IgD-negative memory B cell (primary cell): ENCODE data around the gene UBL4B. TPM values are rescaled to one million over a fixed set of nuclear protein-coding genes. Genes with fewer than 3 reads are reported as not detected.
A peak's percentile ranks its signal among the peaks of the same experiment; 100 is the strongest.

ENCODE experiments used
- H3K27ac Mint-ChIP-seq, 3 donors: one replicate each; pipeline ENCODE4 v1.8.0; 2020 to 2022; ENCODE audit warnings: mild to moderate bottlenecking in 3 of 3, mixed read lengths in 3 of 3, moderate library complexity in 1 of 3
- H3K27me3 Mint-ChIP-seq: one replicate; pipeline ENCODE4 v1.8.0; 2021; ENCODE audit warnings: mixed read lengths
- H3K36me3 Mint-ChIP-seq: one replicate; pipeline ENCODE4 v1.8.0; 2020; ENCODE audit warnings: mild to moderate bottlenecking, mixed read lengths
- H3K4me1 Mint-ChIP-seq, 3 donors: one replicate each; pipeline ENCODE4 v1.8.0; 2020 to 2022; ENCODE audit warnings: mixed read lengths in 3 of 3, mild to moderate bottlenecking in 1 of 3
- H3K4me3 Mint-ChIP-seq, 4 donors: one replicate each; pipeline ENCODE4 v1.8.0; 2020 to 2022; ENCODE audit warnings: mild to moderate bottlenecking in 4 of 4, mixed read lengths in 4 of 4, moderate library complexity in 3 of 4
- H3K9me3 Mint-ChIP-seq, 3 donors: one replicate each; pipeline ENCODE4 v1.8.0; 2020 to 2021; ENCODE audit warnings: mixed read lengths in 3 of 3, mild to moderate bottlenecking in 1 of 3
- polyA plus RNA-seq: library from polyadenylated mRNA; unstranded; fragments of 300-500 nt; fragmentation: Illumina TruSeq; gene quantifications from one replicate; pipeline ENCODE4 v1.2.3, GENCODE V29; 2021

Gene UBL4B
- polyA plus RNA-seq, 1 donor from 2014 or later: not detected

DNA sequence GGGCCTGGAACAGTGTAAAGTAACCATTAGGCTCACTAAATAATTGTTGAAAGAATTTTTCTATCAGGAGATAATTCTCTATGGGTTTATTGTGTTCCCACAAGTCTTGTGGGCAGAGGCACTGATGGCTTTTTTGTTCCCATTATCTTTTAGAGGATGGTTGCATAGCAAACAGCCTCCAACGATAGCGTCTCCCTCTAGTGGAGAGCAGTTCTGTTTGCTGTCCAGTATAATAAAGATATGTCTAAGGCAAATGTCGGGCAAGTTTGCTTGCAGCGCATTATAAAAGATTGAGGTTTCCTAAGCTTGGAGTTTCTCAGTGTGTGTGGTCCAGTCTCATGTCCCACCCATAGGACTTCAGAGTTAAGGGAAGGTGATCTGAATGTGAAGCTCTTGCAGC is 36.7 kb downstream of the UBL4B start:
- Mint-ChIP-seq H3K4me3 (no peak overlapping the region), H3K27me3 (peaks cover 32% of the 10 kb centered on the region), H3K27ac (peak overlapping the region in 1 of 3 donors; percentile 48), H3K9me3 (peaks cover 0 to 5% (median 0%) of the 10 kb centered on the region in 3 donors), H3K4me1 (peaks cover 0 to 2% (median 2%) of the 10 kb centered on the region in 3 donors), H3K36me3 (no peaks in the 10 kb centered on the region)

DNA sequence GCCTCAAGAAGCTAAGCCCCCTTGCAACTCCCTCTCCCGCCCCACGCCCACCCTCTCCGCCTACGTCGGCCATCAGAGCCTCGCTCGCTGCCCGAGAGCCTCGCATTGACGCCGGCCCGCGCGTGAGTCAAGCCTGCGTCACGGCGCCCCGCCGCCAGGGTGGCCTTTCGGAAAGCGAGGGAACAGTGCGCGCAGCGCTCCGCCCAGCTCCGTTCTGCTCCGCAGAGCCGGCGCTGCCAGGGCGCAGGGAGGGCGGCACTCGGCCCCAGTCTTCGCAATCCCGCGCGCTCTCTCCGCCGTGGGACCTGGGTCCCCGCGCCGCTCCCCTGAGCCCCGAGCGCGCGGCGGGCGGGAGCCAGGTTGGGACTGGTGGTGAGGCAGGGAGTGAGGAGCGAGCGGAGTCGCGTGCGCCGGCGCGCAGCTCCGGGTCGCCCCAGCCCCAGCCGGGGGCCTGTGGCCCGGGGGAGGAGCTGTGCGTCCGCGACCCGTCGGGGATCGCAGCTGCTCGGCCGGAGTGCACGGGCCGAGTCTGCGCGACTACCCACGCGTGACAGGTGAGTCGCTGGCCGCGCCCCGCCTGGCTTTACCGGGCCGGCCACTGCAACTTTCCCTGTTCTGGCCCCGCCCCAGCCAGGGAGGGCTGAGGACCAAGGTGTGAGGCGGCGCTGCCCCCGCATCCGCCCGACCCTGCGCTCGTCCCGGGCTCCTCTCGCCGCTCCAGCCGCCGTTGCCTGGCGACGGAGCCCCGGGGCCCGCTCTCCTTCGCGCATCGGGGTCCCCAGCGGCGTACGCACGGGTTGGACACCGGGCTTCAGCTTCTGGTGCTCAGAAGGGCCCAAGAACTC is 38.3 kb downstream of the UBL4B start, which contains the start of gene SLC6A17:
Gene SLC6A17, plus strand, starts transcription at position 165 of the 845 bp plus-strand sequence. CDS start 16,436 bp downstream, outside the sequence.
- no peaks in the 10 kb centered on the region for H3K36me3 Mint-ChIP-seq
- peaks cover 41% of the 10 kb centered on the region for H3K27me3 Mint-ChIP-seq
- peak within 1 kb of the TSS in 2 of 4 donors; percentile 24 to 79 for H3K4me3 Mint-ChIP-seq

GRCh38 chr1:110151175-110151669 is 39.0 kb downstream of the UBL4B start:
- H3K4me3 Mint-ChIP-seq: peak overlapping the region in 2 of 4 donors; percentile 24 to 28
- H3K36me3 Mint-ChIP-seq: no peaks in the 10 kb centered on the region
- H3K9me3 Mint-ChIP-seq: no peaks in the 10 kb centered on the region
- H3K27me3 Mint-ChIP-seq: peaks cover 43% of the 10 kb centered on the region
- H3K4me1 Mint-ChIP-seq: peaks cover 0 to 2% (median 2%) of the 10 kb centered on the region in 3 donors
- H3K27ac Mint-ChIP-seq: no peak overlapping the region

More for the DNA sequence above, 38.3 kb downstream of the UBL4B start, which contains the start of gene SLC6A17:
- Mint-ChIP-seq H3K9me3 (no peaks in the 10 kb centered on the region), H3K4me1 (peaks cover 0 to 2% (median 2%) of the 10 kb centered on the region in 3 donors), H3K27ac (peak within 1 kb of the TSS in 1 of 3 donors; percentile 48)

- peaks cover 2% of the 10 kb centered on the region for H3K36me3 Mint-ChIP-seq
- peaks cover 52% of the 10 kb centered on the region for H3K27me3 Mint-ChIP-seq
- peaks cover 0 to 2% (median 2%) of the 10 kb centered on the region in 3 donors for H3K4me1 Mint-ChIP-seq
- H3K27ac Mint-ChIP-seq: peak overlapping the region in 1 of 3 donors; percentile 76
- H3K9me3 Mint-ChIP-seq: peaks cover 0 to 2% (median 0%) of the 10 kb centered on the region in 3 donors
- H3K4me3 Mint-ChIP-seq: peak overlapping the region in 1 of 4 donors; percentile 33
Measured at GRCh38 chr1:110152133-110152785, 40.0 kb downstream of the UBL4B start.

DNA sequence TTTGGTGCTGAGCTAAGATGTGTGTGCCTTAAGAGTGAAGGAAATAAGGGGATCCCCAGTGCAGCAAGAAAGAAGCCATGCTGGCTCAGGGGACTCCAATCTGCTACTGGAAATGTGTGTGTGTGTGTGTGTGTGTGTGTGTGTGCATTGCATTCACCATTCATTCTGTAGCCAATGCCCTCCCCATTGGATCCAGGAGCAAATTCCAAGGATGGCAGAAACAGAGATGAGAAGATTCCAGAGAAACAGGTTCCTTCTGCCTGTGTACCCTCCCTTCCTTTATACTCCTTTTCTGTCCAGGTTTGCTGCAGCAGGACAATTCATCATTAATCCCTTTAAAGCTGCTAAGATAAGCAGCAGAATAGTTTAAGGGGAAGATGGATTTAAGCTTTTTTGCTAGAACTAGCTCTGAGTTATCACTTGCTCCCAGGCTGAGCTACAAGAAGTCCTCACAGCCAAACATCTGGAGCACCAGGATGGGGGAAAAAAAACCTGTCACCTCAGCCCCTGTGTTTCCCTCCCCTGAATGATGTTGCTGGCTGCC is 41.2 kb downstream of the UBL4B start:
- H3K9me3 Mint-ChIP-seq: peaks cover 0 to 2% (median 2%) of the 10 kb centered on the region in 3 donors
- no peak overlapping the region for H3K4me3 Mint-ChIP-seq
- H3K36me3 Mint-ChIP-seq: peaks cover 2% of the 10 kb centered on the region
- peaks cover 0 to 2% (median 2%) of the 10 kb centered on the region in 3 donors for H3K4me1 Mint-ChIP-seq
- H3K27me3 Mint-ChIP-seq: peaks cover 55% of the 10 kb centered on the region
- H3K27ac Mint-ChIP-seq: no peak overlapping the region

GRCh38 chr1:110155878-110156522 is 43.8 kb downstream of the UBL4B start:
- Mint-ChIP-seq H3K27me3 (peaks cover 46% of the 10 kb centered on the region), H3K27ac (no peak overlapping the region), H3K4me3 (no peak overlapping the region), H3K36me3 (peaks cover 2% of the 10 kb centered on the region), H3K4me1 (no peaks in the 10 kb centered on the region), H3K9me3 (peaks cover 0 to 6% (median 2%) of the 10 kb centered on the region in 3 donors)

- Mint-ChIP-seq H3K36me3 (peaks cover 2% of the 10 kb centered on the region), H3K27ac (no peak overlapping the region), H3K9me3 (peaks cover 0 to 8% (median 2%) of the 10 kb centered on the region in 3 donors), H3K27me3 (peaks cover 31% of the 10 kb centered on the region), H3K4me3 (no peak overlapping the region), H3K4me1 (no peaks in the 10 kb centered on the region)
Measured at GRCh38 chr1:110158261-110158660, 46.0 kb downstream of the UBL4B start.

GRCh38 chr1:110159168-110159567 is 46.9 kb downstream of the UBL4B start:
- no peak overlapping the region for H3K27ac Mint-ChIP-seq
- peaks cover 0 to 8% (median 2%) of the 10 kb centered on the region in 3 donors for H3K9me3 Mint-ChIP-seq
- H3K36me3 Mint-ChIP-seq: peaks cover 2% of the 10 kb centered on the region
- peaks cover 29% of the 10 kb centered on the region for H3K27me3 Mint-ChIP-seq
- no peaks in the 10 kb centered on the region for H3K4me1 Mint-ChIP-seq
- H3K4me3 Mint-ChIP-seq: no peak overlapping the region

DNA sequence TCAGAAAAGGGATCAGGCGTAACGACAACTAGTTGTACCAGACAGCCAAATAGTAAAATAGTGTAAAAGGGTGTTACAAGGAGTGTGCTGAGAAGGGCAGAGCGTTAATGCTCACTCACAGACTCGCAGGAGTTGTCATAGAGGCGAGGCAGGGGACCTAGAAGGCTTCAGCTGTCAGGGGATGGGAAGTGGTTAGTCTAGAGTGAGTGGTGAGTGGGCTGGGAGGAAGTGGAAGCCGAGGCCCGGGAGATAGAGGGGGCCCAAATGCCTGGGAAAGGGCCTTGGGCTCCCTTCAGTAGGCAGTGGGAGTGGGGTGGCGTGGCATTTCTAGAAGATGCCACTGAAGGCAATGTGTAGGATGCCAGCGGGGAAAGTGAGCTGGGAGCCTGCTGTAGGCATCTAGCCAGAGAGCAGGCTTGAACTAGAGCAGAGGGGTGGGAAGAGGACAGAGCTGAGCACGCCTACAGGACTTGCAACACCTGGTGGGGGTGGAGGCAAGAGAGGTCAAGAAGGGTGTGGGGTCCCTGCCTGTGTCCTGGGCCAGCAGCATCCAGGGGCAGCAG is 48.4 kb downstream of the UBL4B start:
- no peaks in the 10 kb centered on the region for H3K4me1 Mint-ChIP-seq
- H3K27ac Mint-ChIP-seq: no peak overlapping the region
- peaks cover 18% of the 10 kb centered on the region for H3K27me3 Mint-ChIP-seq
- H3K4me3 Mint-ChIP-seq: no peak overlapping the region
- H3K9me3 Mint-ChIP-seq: peaks cover 0 to 8% (median 2%) of the 10 kb centered on the region in 3 donors
- peaks cover 2% of the 10 kb centered on the region for H3K36me3 Mint-ChIP-seq

GRCh38 chr1:110161165-110161564 is 48.9 kb downstream of the UBL4B start:
- Mint-ChIP-seq H3K27me3 (peaks cover 17% of the 10 kb centered on the region), H3K4me1 (no peaks in the 10 kb centered on the region), H3K4me3 (no peak overlapping the region), H3K36me3 (peaks cover 2% of the 10 kb centered on the region), H3K27ac (no peak overlapping the region), H3K9me3 (peaks cover 0 to 8% (median 2%) of the 10 kb centered on the region in 3 donors)

DNA sequence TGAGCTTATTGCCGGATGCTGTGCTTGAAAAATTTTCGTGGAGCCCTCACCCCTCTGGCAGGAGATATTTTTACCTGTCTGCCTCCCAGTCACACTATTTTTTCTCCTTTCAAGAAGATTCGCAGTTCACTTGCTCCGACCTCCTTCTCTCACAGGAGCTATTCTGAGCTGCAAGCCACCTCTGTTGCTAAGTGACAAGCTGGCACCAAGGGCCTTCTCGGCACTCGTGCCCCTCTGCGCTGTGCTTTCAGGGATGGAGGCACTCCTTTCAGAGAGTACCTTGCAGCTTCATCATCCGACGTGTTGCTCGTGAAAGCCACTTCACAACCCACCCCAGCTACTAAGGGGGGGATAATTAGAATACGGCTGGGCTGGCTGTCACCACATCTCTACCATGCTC is 49.6 kb downstream of the UBL4B start:
- H3K27ac Mint-ChIP-seq: no peak overlapping the region
- H3K36me3 Mint-ChIP-seq: peaks cover 2% of the 10 kb centered on the region
- no peak overlapping the region for H3K4me3 Mint-ChIP-seq
- peaks cover 13% of the 10 kb centered on the region for H3K27me3 Mint-ChIP-seq
- peaks cover 0 to 8% (median 2%) of the 10 kb centered on the region in 3 donors for H3K9me3 Mint-ChIP-seq
- H3K4me1 Mint-ChIP-seq: no peaks in the 10 kb centered on the region
